SW 1271 (cell line): Measurements from ENCODE around the gene POLR2H.
A peak's percentile ranks its signal among the peaks of the same experiment; 100 is the strongest.

ENCODE experiments used
- DNase-seq, 2 experiments: peaks; one replicate each; lab custom pipeline; 2025; lab: John Stamatoyannopoulos, UW

The POLR2H gene

DNA sequence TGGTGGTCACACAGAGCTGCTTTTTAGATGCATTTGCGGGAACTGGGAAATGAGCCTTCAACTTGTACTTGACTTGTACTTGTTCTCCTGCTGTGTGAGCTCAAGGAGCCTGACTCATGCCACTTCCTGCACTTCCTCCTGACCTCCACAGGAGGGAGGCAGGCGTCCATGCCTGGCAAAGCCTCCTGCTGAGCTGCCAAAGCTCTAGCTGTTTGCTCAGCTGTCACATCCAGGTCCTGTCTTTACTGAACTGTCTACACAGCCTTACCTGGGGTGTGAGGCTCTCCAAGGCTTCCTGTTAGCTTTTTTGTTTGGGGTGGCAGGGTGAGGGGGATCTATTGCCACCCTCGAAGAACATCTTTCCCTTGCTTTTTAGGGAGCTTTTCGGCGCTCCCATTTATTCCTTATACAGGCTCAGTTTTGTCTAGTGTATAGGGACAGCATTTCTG is 10.1 kb downstream of the POLR2H start:
- peak in 1 of 2 experiments; percentile 76 for DNase-seq

DNA sequence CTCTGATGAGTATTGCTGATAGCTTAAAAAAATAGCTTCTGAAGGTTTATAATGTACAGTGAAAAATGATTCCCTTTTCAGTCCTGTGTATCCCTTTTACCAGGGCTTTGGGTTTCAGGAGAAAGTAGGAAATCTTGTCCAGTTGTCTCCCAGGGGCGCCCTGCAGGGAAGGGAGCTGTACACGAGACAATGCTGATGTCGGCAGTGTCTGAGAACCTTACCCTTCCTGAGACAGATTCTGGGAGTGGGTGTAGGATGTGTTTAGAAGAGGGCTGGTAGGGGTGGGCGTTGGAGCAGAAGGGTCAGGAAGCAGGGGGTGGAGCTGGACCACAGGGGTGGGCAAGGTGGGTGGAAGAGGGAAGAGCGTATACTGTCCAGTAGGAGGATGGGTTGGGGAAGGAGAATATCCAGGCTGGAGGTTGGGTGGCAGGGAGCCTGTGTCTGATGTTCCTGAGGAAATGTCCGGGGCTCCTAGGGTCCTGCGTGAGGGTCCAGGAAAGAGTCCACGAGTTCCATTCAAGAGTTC is 10.8 kb downstream of the POLR2H start:
- no peak for DNase-seq

DNA sequence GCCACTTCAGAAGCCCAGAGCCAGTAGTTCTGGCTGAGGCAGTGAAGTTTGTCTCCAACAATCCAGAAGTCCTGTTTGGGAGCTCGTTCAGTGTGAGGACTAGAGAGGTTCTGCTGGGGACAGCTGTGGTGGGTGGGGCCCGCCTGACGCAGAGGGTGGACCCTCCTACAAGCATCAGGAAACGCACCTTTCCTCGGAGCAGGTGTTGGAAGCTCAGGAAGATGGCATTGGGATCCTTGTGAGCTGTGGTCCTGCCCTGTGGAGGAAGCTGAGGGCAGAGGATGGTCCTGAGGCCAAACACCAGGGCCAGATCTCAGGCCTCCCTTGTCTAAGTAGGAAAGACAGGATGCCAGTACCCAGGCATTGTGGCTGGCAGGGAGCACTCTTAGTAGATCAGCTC is 11.4 kb downstream of the POLR2H start:
- DNase-seq, result no peak

DNA sequence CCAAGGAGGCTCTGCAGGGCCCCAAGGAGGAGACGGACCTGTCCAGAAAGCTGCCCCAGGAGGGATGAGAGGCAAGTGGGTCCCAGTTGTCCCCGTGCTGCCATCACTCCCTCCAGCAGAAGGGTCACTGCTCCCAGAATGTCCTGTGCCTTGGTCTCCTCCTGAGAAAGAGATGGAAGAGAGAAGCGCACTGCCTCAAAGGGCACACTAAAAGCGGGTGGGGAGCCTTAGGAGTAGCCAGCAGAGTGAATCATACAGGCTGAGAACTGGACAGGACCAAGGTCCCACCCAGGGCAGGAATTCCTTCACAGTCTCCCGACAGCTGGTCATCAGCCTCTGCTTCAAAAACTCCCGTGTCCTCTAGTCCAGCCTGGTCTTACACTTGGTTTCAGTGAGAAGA is 11.9 kb downstream of the POLR2H start:
- DNase-seq, result no peak

DNA sequence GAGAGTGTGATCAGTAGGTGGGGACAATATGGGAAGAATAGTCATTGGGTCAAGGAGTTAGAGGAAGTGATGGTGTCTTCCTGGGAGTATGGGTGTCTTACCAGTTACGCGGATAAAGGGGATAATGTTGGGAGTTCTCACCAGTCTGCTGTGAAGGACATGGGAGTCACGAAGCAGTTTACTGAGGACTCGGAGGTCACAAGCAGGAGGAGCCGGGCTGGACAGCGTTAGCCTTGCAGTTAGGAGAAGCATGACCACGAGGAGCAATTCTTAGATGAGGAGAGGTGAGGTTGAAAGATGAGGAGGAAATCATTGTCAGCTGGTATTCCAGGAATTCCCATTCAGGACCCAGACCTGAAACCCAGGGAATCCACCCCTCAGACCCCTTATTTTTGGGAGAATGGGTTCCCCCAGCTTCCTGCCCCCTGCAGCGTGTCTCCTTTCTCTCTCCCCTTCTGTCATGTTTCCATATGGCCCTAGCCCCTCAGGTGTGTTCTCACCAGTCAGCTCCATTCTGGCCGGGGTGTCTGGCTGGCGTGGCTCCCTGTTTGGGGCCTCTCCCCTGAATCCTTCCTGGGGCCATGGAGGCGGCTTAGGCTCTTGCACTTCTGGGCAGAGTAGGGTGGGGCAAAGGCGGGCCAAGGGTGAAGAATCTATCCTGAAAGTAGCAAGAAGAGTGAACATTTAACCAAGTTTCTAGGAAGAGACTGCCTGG is 14.4 kb downstream of the POLR2H start:
- no peak for DNase-seq

DNA sequence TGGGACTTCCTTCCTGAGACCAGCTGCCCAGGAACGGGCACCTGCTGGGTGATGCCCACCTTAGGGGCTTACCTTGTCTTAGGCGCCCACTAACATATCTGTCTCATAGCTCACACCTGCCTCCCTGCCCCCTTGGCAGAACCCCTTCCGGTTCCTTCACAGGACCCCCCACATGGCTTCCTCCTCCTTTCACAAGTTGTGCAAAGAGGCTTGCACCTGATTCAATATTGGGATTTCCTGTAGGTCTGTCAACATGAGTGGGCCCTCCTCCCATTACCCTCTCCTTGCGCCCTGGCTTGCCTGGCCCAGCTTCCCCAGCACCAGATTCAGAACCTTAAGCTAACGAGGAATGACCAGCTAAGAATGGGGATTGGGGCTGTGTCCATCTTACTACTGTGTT is 15.9 kb downstream of the POLR2H start:
- no peak for DNase-seq

DNA sequence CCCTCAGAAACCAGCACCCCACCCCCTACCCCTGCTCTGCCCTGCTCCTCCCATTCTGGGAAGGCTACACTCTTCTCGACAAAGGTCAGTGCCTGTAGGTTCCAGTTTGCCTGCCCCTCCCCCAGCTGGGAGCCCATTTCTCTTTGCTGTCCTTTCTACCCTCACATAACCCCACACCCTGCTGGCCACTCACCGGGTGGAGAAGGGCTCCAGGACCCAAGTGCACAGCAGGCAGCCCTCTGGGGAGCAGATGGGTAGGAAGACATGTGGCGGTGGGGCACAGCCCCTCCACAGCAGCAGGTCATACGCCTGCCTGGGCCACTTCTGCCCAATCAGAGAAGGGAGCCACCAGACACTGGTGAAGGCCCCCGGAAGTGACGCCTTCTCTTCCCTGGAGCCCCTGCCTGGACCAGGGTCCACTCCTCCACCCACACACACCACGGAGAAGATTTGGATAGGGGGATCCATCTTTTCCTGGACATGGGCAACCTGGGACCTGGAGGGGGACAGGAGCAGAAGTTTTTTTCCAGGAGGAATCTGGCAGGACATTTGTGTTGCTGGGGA is 16.5 kb downstream of the POLR2H start, which contains the start of gene THPO:
TSS of gene THPO (minus strand) at position 326 of the 564 bp plus-strand sequence. CDS start 1,948 bp downstream, outside the sequence.
- DNase-seq, result no peak

DNA sequence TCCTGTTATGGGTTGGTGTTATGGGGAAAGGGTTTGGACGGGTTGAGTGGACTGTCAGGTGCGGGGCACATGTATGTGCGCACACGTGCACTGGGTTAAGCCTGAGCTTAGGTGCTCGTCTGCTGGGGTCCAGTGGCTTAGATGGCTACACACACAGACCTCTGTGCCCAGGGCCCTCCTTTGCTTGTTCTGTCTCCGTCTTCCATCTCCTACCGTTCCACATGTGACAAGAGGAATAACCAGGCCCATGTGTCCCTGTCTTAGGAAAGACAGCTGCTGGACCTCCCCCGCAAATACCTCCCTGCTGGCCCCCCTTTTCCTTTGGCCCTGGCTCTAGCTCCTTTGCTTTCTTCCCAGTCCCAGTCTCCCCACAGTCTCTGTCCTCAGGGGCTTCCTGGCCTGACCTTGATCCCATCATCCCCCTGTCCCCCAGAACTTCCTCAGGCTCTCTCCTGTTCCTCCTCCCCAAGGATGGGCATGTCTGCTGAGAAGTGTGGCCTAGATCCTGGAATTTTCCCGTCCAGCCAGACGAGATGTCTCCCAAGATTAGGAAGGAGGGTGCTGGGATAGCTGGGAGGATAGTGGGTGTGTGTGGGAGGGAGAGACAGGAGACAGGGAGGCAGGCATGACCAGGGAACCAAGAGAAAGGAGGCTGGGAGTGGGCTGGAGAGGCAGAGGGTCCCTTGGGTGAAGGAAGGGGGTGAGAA is 17.3 kb downstream of the POLR2H start:
- DNase-seq, result no peak

DNA sequence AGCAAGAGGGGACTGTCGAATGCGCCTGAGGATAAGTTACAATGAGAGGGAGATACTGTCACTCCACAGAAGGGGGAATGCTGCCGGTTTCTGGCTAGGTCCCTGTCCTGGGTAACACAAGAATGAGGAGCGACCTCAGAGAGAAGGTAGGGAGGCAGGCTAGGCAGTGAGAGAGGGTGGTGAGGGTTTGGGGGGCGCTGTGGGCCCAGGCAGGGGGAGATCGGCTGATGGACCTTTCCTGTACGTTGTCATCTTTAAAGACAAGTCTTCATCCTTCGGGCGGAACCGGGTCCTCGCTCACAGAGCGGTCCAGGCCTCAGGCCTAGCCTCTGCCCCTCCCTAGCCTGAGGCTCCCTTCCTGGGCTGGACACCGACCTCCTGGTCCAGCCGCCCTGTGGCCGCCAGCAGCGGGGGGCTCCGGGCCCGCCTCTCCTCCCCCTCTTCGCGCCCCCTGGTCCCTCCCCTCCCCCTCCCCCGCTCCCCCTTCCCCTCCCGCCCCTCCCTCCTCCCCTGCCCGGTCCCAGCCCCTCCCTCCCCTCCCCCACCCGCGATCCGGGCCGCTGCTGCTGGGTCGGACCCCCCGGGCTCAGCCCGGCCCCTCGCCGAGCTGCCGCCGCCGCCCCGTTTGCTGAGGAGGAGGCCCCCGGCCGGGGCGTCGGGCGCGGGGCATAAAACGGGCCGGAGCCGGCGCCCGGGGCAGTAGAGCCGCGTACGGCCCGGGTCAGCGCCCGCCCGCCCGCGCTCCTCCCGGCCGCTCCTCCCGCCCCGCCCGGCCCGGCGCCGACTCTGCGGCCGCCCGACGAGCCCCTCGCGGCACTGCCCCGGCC is 18.1 kb downstream of the POLR2H start, which contains the start of gene CHRD:
TSS of gene CHRD (plus strand) at position 697 of the 827 bp plus-strand sequence. CDS start 265 bp downstream, outside the sequence.
- DNase-seq, result no peak

DNA sequence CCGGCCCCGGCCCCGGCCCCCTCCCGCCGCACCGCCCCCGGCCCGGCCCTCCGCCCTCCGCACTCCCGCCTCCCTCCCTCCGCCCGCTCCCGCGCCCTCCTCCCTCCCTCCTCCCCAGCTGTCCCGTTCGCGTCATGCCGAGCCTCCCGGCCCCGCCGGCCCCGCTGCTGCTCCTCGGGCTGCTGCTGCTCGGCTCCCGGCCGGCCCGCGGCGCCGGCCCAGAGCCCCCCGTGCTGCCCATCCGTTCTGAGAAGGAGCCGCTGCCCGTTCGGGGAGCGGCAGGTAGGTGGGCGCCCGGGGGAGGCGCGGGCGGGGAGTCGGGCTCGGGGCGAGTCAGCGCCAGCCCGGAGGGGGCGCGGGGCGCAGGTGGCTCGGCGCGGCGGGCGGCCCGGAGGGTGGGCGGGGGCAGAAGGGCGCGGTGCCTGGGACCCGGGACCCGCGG is 18.7 kb downstream of the POLR2H start:
- no peak for DNase-seq

DNA sequence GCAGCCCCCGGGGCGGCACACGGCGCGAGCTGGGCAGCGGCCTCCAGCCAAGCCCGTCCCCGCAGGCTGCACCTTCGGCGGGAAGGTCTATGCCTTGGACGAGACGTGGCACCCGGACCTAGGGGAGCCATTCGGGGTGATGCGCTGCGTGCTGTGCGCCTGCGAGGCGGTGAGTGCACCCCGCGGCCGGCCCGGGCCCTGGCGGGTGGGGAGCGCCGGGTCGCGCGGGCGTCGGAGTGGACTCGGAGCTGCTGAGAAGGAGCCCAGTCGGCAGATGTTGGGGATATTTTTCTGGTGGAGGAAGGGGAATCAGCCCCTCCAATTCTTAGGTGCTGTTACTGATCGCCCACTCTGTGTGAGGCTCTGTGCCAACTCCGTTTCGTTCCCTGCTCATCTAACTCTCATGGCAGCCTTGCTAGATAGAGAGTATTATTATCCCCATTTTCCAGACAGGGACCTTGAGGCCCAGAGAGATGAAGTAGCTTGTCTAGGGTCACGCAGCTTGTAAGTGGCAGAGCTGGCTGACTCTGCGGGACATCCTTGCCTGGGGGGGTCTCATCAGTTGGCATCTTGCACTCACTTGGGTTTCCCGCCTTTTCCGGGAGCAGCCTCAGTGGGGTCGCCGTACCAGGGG is 19.2 kb downstream of the POLR2H start:
- DNase-seq, result no peak

DNA sequence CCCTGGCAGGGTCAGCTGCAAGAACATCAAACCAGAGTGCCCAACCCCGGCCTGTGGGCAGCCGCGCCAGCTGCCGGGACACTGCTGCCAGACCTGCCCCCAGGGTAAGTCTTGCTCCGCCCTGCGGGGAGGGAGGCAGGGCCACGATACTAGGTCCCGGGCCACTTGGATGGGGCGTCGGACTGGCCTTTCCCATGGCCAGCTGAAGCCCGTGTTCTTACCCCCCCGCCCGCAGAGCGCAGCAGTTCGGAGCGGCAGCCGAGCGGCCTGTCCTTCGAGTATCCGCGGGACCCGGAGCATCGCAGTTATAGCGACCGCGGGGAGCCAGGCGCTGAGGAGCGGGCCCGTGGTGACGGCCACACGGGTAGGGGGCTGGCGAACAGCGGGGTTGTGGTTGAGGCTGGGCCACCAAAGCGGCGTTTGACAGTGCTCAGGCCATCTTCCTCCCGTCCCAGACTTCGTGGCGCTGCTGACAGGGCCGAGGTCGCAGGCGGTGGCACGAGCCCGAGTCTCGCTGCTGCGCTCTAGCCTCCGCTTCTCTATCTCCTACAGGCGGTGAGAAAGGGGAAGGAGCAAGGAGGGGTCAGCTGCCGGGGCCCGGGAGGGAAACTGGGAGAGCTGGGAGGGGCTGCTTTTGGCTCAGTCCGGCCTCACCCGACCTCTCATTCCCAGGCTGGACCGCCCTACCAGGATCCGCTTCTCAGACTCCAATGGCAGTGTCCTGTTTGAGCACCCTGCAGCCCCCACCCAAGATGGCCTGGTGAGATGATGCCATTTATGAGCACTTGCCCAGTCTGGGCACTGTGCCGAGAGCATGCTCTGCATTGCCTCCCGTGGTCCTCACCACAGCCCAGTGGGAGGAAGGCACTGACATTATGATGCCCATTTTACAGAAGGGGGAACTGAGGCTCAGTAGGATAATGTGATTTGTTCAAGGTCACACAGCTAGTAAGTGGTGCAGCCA is 20.0 kb downstream of the POLR2H start:
- no peak for DNase-seq

DNA sequence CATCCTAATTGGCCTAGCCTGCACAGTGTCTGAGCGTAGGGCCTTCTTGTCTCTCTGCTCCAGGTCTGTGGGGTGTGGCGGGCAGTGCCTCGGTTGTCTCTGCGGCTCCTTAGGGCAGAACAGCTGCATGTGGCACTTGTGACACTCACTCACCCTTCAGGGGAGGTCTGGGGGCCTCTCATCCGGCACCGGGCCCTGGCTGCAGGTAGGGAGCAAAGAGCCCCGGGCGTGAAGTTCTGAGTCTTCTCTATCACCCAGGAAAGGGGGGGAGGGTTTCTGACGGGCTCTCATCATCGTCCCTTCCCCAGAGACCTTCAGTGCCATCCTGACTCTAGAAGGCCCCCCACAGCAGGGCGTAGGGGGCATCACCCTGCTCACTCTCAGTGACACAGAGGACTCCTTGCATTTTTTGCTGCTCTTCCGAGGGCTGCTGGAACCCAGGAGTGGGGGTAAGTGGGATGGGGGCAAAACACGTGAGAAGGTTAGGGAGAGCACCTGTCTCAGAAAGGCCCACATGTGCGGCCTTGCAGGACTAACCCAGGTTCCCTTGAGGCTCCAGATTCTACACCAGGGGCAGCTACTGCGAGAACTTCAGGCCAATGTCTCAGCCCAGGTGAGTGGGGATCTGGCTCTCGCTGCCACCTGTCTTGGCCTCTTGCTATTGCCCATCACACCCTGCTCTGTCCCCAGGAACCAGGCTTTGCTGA is 21.0 kb downstream of the POLR2H start:
- no peak for DNase-seq

DNA sequence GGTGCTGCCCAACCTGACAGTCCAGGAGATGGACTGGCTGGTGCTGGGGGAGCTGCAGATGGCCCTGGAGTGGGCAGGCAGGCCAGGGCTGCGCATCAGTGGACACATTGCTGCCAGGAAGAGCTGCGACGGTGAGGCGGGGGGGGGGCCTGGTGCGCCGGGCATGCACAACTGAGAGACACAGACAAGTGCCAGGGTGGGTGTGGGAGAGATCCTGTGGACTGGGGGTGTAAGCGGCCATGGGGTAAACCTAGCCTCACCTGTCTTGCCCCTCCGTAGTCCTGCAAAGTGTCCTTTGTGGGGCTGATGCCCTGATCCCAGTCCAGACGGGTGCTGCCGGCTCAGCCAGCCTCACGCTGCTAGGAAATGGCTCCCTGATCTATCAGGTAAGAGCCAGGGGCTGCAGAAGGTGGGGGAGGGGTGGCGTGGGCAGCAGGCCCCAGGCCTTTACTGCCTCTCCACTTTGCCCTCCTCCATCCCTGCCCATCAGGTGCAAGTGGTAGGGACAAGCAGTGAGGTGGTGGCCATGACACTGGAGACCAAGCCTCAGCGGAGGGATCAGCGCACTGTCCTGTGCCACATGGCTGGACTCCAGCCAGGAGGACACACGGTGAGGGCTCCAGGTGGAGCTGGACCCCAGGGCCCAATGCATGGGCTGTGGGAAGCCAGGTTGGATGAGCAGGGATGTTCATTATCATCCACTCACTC is 21.7 kb downstream of the POLR2H start:
- DNase-seq, result no peak

DNA sequence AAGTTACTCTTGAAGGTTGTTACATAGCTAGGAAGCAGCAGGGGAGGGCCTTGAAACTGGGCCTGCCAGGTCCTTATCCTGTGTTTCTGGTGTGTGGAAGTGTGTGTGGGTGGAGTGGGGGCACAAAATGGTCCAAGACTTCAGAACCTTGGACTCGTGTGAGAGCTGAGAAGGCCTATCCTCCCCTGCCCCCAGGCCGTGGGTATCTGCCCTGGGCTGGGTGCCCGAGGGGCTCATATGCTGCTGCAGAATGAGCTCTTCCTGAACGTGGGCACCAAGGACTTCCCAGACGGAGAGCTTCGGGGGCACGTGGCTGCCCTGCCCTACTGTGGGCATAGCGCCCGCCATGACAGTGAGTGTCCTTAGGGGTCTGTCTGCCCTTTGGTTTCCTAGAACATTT is 22.8 kb downstream of the POLR2H start:
- DNase-seq, result no peak

DNA sequence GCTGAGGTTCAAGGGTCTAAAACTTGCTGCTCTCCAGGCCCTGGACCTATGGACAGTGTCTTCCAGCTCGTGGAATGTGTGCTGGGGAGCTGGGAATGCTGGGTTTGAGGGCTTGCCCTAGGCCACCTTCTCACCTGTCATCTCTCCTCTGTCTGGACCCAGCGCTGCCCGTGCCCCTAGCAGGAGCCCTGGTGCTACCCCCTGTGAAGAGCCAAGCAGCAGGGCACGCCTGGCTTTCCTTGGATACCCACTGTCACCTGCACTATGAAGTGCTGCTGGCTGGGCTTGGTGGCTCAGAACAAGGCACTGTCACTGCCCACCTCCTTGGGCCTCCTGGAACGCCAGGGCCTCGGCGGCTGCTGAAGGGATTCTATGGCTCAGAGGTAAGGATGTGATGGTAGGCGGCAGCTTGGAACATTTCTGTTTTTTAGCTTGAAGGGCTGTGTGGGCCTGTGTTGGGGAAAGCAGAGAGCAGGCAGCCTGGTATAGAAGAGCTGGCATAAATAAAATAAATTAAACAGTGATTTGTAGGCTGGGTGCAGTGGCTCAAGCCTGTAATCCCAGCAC is 23.4 kb downstream of the POLR2H start:
- no peak for DNase-seq

DNA sequence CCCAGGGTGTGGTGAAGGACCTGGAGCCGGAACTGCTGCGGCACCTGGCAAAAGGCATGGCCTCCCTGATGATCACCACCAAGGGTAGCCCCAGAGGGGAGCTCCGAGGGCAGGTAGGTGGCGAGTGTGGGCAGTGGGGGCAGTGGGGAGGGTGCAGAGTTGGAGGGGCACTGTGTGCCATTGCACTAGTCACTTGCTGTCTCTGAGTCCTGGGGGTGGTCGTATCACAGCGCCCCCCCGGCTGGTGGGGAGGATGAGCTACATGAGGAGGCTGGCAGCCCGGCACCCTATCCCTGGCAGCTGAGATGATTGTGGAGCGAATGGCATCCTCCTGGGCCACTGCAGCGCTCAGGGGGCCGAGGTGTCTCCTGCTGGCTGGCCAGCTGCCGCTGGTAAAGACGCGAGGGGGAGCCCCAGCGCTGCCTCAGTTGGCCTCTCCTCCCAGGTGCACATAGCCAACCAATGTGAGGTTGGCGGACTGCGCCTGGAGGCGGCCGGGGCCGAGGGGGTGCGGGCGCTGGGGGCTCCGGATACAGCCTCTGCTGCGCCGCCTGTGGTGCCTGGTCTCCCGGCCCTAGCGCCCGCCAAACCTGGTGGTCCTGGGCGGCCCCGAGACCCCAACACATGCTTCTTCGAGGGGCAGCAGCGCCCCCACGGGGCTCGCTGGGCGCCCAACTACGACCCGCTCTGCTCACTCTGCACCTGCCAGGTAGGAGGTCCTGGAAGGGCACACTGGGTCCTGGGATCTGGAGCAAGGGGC is 24.7 kb downstream of the POLR2H start:
- DNase-seq, result no peak
